ENCODE results near the gene ERBB3. TPM values are rescaled to one million over a fixed set of nuclear protein-coding genes. Genes with fewer than 3 reads are reported as not detected.

Gene ERBB3
- total and polyA plus RNA-seq, 2 experiments from 2014 or later: 56.1 to 104 TPM

DNA sequence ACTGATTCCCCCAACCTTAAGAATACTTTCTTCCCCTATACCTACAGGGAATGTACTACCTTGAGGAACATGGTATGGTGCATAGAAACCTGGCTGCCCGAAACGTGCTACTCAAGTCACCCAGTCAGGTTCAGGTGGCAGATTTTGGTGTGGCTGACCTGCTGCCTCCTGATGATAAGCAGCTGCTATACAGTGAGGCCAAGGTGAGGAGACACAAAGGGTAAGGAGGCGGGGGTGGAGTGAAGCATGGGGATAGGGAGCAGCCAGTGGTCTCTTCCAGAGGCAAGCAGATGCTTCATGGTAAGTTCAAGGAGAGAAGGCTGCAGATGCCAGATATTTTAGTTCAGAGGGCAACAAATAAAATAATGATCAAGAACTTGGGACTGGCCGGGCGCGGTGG lies 17.8 kb downstream of the ERBB3 start:
- H3K4me1 ChIP-seq (ENCODE audit: insufficient read depth): no peaks in the 10 kb centered on the region
- H3K27ac ChIP-seq: no peak overlapping the region
- no peak overlapping the region for H2AFZ ChIP-seq
- H3K9me2 ChIP-seq (replicated peaks; ENCODE audit: insufficient read depth): no peaks in the 10 kb centered on the region
- no peak overlapping the region for H3K4me2 ChIP-seq
- H3K27me3 ChIP-seq: no peaks in the 10 kb centered on the region
- H3K9me3 ChIP-seq (ENCODE audit: low read depth): no peaks in the 10 kb centered on the region
- H3K79me2 ChIP-seq: no peaks in the 10 kb centered on the region
- TF ChIP-seq EZH2phosphoT487 (IDR thresholded peaks at IDR 0.05; ENCODE audit: low read depth, severe bottlenecking, unreplicated experiment): no peak
- no peak for TF ChIP-seq CTCF (IDR thresholded peaks at IDR 0.05; ENCODE audit: poor library complexity)
- no peak for TF ChIP-seq EZH2 (IDR thresholded peaks at IDR 0.05; ENCODE audit: borderline replicate concordance)
- no peaks in the 10 kb centered on the region for H4K20me1 ChIP-seq (ENCODE audit: insufficient read depth, poor library complexity, severe bottlenecking)
- no peaks in the 10 kb centered on the region for H3K36me3 ChIP-seq (replicated peaks; ENCODE audit: insufficient read depth, low read depth)
- 94% methylated on average over 6 of the region's 6 CpGs for WGBS (ENCODE audit: low lambda C conversion rate, missing lambda C conversion rate)
- no peak for DNase-seq (ENCODE audit: low spot score)
- no peak overlapping the region for H3K4me3 ChIP-seq

GRCh38 chr12:56098592-56098991 lies 18.6 kb downstream of the ERBB3 start:
- H3K79me2 ChIP-seq: no peaks in the 10 kb centered on the region
- no peak for TF ChIP-seq EZH2 (IDR thresholded peaks at IDR 0.05; ENCODE audit: borderline replicate concordance)
- TF ChIP-seq CTCF (IDR thresholded peaks at IDR 0.05; ENCODE audit: poor library complexity): no peak
- TF ChIP-seq EZH2phosphoT487 (IDR thresholded peaks at IDR 0.05; ENCODE audit: low read depth, severe bottlenecking, unreplicated experiment): no peak
- WGBS (ENCODE audit: low lambda C conversion rate, missing lambda C conversion rate): 93% methylated on average over 3 of the region's 3 CpGs
- no peaks in the 10 kb centered on the region for H3K9me3 ChIP-seq (ENCODE audit: low read depth)
- no peaks in the 10 kb centered on the region for H3K36me3 ChIP-seq (replicated peaks; ENCODE audit: insufficient read depth, low read depth)
- H3K4me3 ChIP-seq: no peak overlapping the region
- H3K4me1 ChIP-seq (ENCODE audit: insufficient read depth): peaks cover 4% of the 10 kb centered on the region
- H2AFZ ChIP-seq: no peak overlapping the region
- no peaks in the 10 kb centered on the region for H3K9me2 ChIP-seq (replicated peaks; ENCODE audit: insufficient read depth)
- no peaks in the 10 kb centered on the region for H3K27me3 ChIP-seq
- H3K4me2 ChIP-seq: no peak overlapping the region
- no peak for DNase-seq (ENCODE audit: low spot score)
- no peak overlapping the region for H3K27ac ChIP-seq
- no peaks in the 10 kb centered on the region for H4K20me1 ChIP-seq (ENCODE audit: insufficient read depth, poor library complexity, severe bottlenecking)

GRCh38 chr12:56099787-56100186 lies 19.8 kb downstream of the ERBB3 start:
- Histone ChIP-seq H3K4me1 (ENCODE audit: insufficient read depth) (peaks cover 4% of the 10 kb centered on the region), H3K4me2 (no peak overlapping the region), H3K27ac (no peak overlapping the region), H3K9me3 (ENCODE audit: low read depth) (no peaks in the 10 kb centered on the region), H3K4me3 (no peak overlapping the region), H3K36me3 (replicated peaks; ENCODE audit: insufficient read depth, low read depth) (no peaks in the 10 kb centered on the region), H3K9me2 (replicated peaks; ENCODE audit: insufficient read depth) (no peaks in the 10 kb centered on the region), H2AFZ (no peak overlapping the region), H3K27me3 (no peaks in the 10 kb centered on the region), H4K20me1 (ENCODE audit: insufficient read depth, poor library complexity, severe bottlenecking) (no peaks in the 10 kb centered on the region), H3K79me2 (peaks cover 1% of the 10 kb centered on the region)
- TF ChIP-seq CTCF (IDR thresholded peaks at IDR 0.05; ENCODE audit: poor library complexity) (no peak), EZH2 (IDR thresholded peaks at IDR 0.05; ENCODE audit: borderline replicate concordance) (no peak), EZH2phosphoT487 (IDR thresholded peaks at IDR 0.05; ENCODE audit: low read depth, severe bottlenecking, unreplicated experiment) (no peak)
- WGBS (ENCODE audit: low lambda C conversion rate, missing lambda C conversion rate): 96% methylated on average over 4 of the region's 4 CpGs
- DNase-seq (ENCODE audit: low spot score): no peak

GRCh38 chr12:56101045-56101444 lies 21.1 kb downstream of the ERBB3 start:
- WGBS (ENCODE audit: low lambda C conversion rate, missing lambda C conversion rate): 95% methylated on average over 14 of the region's 14 CpGs
- Histone ChIP-seq H3K4me1 (ENCODE audit: insufficient read depth) (peaks cover 12% of the 10 kb centered on the region), H2AFZ (no peak overlapping the region), H3K4me3 (no peak overlapping the region), H3K9me2 (replicated peaks; ENCODE audit: insufficient read depth) (no peaks in the 10 kb centered on the region), H3K9me3 (ENCODE audit: low read depth) (no peaks in the 10 kb centered on the region), H3K4me2 (no peak overlapping the region), H3K36me3 (replicated peaks; ENCODE audit: insufficient read depth, low read depth) (no peaks in the 10 kb centered on the region), H3K79me2 (peaks cover 14% of the 10 kb centered on the region), H3K27me3 (no peaks in the 10 kb centered on the region), H4K20me1 (ENCODE audit: insufficient read depth, poor library complexity, severe bottlenecking) (peaks cover 6% of the 10 kb centered on the region), H3K27ac (no peak overlapping the region)
- DNase-seq (ENCODE audit: low spot score): no peak
- TF ChIP-seq EZH2phosphoT487 (IDR thresholded peaks at IDR 0.05; ENCODE audit: low read depth, severe bottlenecking, unreplicated experiment) (no peak), EZH2 (IDR thresholded peaks at IDR 0.05; ENCODE audit: borderline replicate concordance) (no peak), CTCF (IDR thresholded peaks at IDR 0.05; ENCODE audit: poor library complexity) (no peak)
